NCI-H2227 (cell line): ENCODE measurements around the gene KCTD20.
A peak's percentile ranks its signal among the peaks of the same experiment; 100 is the strongest.
"Not testable (repeated sequence)": the region's sequence is repeated elsewhere in the genome, so short reads cannot be mapped to it uniquely, and the experiment has no call there.

Source experiments
- DNase-seq: peaks from one replicate; lab custom pipeline; 2025; ENCODE audit not compliant: unreplicated experiment; lab: John Stamatoyannopoulos, UW

Gene KCTD20

DNA sequence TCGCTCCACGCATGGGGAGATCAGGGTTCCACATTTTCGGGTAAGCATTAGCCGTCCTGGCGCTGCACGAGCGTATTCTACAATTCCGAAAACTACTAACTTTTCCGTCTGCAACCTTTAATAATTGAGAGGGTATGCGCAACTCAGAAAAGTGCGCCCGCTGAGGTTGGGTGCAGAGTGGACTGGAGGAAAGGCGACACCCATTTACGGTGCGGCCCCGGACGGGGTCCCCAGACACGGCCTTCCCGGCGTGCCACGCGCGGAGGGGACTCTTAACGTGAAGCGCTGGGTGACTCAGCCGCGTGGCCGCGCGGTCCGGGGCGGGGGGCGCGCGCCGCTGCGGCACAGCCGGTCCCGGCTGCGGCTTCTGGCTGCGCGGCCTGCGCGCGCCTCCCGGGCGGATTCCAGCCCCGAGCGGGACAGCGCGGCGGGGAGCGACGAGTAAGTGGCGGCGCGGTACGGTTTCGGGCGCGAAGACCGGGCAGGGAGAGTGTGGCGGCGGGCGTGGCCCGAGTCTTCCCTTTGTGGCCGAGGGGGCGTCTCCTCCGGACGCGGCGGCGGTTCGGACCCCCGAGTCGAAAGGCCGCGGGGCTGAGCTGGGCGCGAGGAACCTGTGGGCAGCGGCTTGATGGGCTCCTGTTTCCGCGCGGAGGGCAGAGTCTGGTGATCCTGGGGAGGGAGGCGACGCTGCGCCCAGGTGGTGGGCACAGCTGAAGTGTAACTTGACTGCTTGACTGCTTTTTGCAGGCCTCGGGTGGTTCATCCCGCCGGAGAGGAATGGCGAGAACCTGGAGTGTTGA, at the start of gene KCTD20, which contains the start of gene PXT1:
TSS of gene KCTD20 (plus strand) at position 330 of the 800 bp plus-strand sequence. CDS start 27,098 bp downstream, outside the sequence.
TSS of gene PXT1 (minus strand) at position 184 of the 800 bp plus-strand sequence. CDS start 16,772 bp downstream, outside the sequence.
- peak; percentile 91 for DNase-seq

DNA sequence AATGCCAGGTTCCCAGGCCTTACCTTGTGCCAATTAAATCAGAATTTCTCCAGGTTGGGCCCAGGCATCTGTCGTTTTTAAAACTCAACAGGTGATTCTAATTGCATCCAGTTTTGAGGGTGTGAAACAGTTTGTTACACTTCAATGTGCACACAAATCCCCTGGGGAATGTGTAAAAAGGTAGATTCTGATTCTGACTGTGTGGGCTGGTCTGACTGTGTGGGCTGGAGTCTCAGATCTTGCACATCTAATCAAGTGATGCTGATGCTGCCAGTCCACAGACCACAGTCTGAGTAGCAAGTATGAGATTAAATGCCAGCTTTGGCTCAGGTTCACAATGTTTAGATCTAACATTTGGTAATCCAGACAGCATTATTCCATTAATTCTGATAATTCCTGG, 42.8 kb upstream of the KCTD20 start:
- no peak for DNase-seq

DNA sequence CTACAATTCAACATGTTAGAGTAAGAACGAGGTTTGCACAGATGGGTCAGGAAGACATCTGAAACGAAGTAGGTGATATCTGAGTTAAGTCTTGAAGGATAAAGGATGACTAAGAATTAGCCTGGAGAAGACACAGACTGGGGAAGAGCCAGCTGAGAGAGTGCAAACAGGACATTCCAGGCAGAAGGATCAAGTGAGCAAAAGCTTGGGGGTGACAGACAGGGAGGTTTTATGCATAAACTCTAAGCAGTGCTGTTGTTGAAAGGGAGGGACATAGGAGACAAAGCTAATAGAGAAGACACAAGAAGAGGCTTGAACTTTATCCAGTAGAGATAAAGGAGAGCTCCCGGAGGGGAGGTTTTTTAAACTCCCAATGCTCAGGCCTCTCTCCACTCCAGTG, 40.3 kb upstream of the KCTD20 start:
- no peak for DNase-seq

DNA sequence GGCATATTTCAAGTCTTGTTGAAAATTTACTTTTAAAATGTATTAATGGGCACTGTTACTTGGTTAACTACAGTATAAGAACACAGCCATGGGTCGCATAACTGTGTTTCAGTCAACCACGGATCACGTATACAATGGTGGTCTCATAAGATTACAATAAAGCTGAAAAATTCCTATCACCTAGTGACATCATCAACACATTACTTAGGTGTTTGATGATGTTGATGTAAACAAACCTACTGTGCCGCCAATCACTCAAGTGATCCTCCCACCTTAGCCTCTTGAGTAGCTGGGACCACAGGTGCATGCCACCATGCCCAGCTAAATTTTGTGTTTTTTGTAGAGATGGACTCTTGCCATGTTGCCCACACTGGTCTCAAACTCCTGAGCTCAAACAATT, 38.6 kb upstream of the KCTD20 start:
- no peak for DNase-seq

DNA sequence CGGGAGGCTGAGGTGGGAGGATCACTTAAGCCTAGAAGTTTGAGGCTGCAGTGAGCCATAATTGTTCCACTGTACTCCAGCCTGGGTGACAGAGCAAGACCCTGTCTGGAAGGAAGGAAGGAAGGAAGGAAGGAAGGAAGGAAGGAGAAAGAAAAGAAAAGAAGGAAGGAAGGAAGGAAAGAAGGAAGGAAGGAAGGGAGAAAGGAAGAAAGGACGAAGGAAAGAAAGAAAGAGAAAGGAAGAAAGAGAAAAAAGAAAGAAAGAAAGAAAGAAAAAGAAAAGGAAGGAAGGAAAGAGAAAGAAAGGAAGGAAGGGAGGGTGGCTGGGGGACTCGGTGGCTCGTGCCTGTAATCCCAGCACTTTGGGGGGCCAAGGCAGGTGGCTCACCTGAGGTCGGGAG, 33.1 kb upstream of the KCTD20 start:
- DNase-seq, result not testable (repeated sequence)

DNA sequence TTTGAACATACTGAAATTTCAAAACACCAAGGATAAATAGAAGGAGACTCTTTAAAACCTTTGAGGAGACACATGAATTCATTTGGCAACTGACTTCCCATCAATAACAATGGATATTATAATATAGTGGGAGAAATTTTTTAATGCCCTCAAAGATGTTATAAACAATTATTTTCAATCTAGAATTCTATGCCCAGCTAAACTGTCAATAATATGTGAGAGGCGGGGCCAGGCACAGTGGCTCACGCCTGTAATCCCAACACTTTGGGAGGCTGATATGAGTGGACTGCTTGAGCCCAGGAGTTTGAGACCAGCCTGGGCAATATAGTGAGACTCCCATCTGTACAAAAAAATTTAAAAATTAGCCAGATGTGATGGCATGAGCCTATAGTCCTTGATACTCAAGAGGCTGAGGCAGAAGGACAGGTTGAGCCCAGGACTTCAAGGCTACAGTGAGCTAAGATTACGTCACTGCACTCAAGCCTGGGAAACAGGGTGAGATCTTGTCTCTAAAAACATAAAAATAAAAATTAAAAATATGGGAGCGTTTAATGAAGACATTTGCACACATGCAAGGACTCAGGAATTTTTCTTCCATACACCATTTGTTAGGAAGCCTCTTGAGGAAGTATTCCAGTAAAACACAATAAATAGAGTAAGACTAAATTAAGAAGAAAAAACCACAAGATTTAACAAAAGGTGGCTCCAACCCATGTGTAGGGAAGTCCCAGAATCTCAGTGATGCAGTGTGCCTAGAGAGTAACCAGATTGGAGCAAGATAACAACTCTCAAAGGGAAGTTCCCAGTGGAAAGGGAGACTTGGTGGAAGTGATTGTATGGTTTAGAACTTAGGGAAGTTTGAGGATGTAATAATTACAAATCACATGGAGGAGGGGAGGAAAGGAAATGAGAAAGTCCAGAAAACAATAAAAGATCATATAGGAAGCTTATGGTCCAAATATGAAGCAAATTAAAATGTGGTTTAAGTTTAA, 29.0 kb upstream of the KCTD20 start:
- no peak for DNase-seq

DNA sequence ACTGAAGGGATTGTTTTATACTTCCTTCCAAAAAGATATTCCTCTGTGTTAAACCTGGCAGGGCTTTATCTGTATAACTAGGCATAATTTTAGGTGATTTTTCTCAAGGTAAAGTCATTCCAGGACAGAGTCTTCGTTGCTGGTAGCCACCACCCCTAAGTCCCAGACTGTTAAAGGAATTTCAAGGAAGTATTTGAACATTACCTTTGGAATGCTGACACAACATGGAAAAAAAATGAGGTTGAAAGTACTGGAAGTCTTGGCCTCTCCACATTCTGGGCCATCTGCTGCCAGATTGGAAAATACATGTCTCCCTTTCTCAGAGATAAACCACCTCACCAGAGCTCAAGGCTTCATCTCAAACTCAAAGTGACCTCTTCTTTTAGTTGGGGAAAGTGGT, 28.3 kb upstream of the KCTD20 start:
- DNase-seq, result no peak

DNA sequence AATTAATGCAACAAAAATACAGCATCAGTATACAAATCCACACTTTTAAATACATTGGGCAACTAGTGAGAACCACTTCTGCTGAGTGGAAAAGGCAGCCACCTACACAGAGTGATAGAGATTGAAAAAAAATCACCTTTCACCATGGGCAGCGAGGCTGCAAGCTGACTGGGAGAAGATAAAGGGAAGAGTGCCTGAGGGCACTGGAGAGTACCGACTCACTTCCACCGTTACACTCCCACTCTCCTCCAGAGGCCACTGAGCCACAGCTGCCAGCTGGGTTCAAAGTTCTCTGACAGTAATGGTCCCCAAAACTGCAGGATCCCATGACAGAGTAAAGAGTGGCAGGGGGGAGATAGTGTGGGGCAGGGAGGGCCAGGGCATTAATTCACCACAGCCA, 24.2 kb upstream of the KCTD20 start:
- DNase-seq, result no peak

DNA sequence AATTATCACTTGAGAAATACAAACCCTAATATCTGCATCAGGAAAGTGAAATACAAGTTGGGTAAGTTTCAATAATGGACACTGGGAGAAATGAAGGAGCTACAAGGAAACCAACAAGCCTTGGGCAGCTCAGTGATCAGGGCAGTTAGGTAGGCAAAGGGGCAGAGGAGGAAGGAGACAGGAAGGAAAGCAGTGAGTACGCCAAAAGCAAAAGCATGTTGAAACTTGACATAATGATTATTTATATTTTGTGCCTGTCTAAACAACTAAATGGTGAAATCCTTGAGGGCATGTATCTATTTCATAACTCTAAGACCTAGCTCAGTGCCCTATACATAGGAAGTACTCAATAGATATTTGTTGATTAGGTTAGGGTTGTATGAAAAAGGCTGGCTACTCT, 23.5 kb upstream of the KCTD20 start:
- DNase-seq, result no peak

DNA sequence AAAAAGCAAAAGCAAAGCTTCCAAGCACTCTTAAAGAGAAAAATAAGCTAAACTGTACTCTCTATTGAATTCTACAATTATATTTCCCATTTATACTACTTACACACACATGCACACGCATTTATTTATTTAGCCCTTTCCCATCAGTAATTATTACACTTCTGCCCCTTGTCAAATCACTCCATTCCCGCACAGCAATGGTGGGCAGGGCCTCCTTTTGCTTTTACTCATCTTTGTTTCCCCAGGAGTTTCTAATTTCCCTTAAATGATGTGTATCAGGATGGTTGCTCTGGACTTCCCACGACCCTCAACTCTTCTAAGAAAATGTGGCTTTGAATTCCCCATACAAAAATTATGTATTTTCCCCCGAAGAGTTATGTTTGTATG, 20.1 kb upstream of the KCTD20 start:
- DNase-seq, result no peak

DNA sequence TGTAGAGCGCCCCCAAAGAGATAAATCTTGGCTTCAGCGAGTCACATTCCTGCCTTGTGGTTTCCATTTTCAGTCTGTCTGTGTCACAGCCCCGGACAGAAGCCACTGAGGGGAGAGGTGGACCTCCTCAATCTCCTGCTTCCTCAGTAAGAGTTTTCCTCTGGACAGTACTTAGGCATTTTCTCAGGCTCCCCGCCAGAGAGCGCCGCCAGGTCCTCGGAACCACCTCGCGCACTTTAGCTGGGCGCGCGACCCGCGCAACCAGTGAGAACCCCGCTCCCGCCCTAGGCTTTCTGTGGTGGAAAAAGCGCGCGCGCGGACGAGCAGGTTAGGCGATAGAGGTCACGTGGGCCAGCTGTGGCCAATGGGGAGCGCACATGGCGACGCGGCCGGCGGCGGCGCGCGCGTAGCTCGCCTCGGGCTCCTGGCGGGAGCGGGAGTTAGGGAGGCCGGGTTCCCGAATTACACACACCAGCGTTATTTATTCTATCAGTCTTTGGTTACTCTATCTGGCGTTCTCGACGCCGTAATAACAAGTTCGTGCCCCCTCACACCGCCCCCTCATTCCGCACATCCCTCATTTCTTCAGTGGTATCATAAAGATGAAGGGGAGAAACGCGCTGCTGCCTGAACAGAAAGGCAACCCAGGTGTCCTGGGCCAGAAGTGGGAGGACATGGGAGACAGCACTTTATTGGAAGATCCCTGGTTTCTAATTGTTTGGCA, 19.5 kb upstream of the KCTD20 start:
- peak; percentile 99 for DNase-seq

DNA sequence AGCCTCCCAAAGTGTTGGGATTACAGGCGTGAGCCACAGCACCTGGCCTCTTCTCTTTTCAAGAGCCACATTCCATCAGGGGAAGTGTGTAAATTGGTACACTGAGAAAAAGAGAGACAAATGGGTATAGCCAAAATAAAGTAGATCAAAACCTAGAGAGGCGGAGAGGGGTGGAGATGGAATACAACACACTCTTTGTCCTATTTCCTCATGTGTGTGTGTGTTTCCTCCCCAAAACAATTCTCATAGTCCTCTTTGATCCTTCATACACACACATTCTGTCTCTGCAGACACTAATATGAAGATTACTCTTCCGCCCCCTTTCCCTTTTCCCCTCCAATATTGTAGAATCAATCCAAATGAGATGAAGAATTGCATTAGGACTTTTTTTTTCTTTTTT, 16.2 kb upstream of the KCTD20 start:
- no peak for DNase-seq

DNA sequence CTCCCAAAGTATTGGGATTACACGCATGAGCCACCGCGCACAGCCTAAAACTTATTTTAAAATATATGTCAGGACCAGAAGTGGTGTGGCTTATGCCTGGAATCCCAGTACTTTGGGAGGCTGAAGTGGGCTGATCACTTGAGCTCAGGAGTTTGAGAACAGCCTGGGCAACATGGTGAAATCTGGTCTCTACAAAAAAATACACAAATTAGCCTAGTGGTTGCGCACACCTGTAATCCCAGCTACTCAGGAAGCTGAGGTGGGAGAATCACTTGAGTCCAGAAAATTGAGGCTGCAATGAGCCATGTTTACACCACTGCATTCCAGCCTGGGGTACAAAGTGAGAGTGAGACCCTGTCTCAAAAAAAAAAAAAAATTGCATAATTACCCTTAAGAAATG, 13.9 kb upstream of the KCTD20 start:
- DNase-seq, result no peak

DNA sequence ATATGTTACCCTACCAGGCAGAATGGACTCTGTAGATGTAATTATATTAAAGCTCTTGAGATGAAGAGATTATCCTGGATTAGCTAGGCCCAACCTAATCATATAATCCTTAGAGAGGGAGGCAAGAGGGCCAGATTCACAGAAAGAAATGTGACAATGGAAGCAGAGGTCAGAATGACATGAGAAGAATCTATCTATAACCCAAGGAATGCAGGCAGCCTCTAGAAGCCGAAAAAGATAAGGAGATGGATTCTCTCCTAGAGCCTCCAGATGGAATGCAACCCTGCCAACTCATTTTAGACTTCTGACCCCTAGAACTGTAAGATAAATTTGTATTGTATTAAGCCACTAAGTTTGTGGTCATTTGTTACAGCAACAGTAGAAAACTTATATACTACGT, 12.4 kb upstream of the KCTD20 start:
- DNase-seq, result no peak

DNA sequence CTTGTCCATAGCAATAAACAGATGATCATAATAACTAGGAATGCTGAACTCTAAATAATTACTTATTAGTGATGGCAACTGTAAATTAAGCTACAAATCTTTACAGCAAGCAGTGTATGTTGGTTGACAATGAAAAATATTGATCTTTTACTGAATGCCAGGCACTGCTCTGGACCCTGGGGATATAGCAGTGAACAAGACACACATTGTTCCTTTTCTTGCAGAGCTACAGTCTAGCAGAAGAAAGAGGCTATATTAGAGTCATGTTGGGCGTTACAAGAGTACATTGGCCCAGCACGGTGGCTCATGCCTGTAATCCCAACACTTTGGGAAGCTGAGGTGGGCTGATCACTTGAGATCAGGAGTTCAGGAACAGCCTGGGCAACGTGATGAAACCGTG, 11.6 kb upstream of the KCTD20 start:
- DNase-seq, result no peak

DNA sequence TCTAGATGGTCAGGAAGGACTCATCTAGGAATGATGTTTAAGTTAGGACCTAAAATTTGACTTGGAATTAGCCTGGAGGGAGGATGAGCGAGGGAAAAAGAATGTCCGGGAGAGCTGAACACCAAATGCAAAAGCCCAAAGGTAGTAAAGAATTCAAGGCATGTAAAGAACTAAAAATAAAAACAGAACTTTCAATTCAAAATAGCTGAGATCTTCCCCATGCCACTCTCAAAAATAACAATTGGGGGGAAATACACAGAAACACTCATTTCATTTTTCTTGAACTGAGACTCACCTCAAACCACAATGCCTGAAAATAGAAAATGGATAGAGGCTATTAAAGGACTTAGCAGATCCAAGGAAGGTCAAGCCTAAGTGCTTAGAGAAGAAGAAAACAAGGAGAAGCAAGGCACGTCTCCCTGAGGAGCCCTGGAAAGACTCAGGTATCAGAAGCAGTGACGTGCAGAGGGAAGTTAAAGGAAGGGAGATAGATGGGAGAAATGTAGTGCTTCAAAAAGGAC, 10.6 kb upstream of the KCTD20 start:
- DNase-seq, result peak; percentile 8

DNA sequence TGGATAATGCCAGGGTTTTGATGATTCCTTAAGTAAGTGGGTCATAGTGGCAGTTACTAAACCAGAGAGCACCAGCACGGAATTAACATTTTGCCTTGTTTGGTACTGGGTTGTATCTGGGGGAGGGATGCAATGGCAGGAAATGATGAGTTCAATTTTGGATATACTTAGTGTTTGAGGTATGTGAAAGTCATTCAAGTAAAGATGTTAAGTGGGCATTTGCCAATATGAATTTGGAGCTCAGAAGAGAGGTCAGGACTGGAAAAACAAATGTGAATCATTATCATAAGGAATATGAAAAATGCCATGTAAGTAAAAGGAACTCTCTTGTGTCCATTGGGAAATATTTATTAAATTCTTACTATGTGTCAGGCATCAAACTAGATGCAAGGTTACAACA, 6.3 kb upstream of the KCTD20 start:
- no peak for DNase-seq

DNA sequence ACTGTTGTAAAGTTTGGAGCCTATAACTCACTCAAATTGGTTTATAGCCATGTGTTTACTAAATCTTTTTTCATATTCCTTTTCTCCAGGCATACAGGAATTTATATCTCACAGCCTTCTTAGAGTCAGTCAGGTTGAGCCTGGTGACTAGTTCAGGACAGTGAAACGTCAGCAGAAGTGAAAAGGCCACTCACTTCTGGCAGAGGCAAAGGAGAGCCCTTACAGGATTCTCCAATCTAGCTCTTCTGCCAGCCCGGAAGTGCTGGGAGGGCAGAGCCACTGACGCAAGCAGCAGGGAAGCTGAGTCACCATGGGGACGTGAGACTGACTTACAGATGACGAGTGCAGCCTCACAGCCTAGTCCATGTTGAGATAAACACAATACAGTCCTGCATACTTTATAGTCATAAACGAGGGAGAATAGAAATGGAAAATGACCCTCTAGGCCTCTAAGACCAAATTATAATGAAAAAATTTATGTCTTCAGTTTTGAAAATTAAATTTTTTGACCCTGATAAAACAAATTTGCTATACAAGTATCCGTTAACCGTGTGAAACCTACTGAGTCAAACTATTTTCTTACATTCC, 1.4 kb upstream of the KCTD20 start:
- peak; percentile 94 for DNase-seq

DNA sequence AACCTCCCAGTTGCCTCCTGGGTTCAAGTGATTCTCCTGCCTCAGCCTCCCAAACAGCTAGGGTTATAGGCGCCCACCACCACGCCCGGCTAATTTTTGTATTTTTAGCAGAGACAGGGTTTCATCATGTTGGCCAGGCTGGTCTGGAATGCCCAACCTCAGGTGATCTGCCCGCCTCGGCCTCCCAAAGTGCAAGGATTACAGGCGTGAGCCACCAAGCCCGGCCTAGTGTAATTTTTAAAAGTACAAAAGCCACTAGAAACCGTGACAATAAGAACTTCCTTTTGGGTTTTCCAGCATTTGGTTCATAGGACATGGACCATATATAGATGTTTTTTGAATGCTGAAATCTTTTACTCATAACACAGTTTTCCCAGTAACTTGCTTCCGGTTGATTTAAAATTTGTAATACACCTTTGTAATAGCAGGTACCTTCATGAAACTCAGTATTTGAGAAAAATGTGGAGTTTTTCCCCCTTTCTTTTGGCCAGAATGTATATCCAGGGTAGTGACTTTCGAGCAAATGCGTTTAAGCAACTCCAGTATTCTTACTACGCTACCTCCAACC, 613 bp upstream of the KCTD20 start:
- DNase-seq, result no peak
